HG02973 (cell line): ENCODE results near the gene VANGL1.
"Not testable (repeated sequence)": the region's sequence is repeated elsewhere in the genome, so short reads cannot be mapped to it uniquely, and the experiment has no call there.

Source experiments
- ATAC-seq: cut with Tn5 transposase; IDR thresholded peaks from one replicate; pipeline ENCODE4 v1.9.1; 2021; ENCODE audit warnings: moderate library complexity; ENCODE audit not compliant: unreplicated experiment

Gene VANGL1

GRCh38 chr1:115641762-115642167, at the start of gene VANGL1:
Gene VANGL1, plus strand, starts transcription at chr1:115641970. Its CDS starts 9,444 bp downstream, at chr1:115651414.
- peak; percentile 51 for ATAC-seq

- ATAC-seq: no peak
Measured at GRCh38 chr1:115592264-115592663, 49.5 kb upstream of the VANGL1 start.

GRCh38 chr1:115593365-115594259, 48.2 kb upstream of the VANGL1 start:
- ATAC-seq: no peak

GRCh38 chr1:115594600-115594999, 47.2 kb upstream of the VANGL1 start:
- no peak for ATAC-seq

GRCh38 chr1:115595279-115596079, 46.3 kb upstream of the VANGL1 start:
- ATAC-seq: no peak

DNA sequence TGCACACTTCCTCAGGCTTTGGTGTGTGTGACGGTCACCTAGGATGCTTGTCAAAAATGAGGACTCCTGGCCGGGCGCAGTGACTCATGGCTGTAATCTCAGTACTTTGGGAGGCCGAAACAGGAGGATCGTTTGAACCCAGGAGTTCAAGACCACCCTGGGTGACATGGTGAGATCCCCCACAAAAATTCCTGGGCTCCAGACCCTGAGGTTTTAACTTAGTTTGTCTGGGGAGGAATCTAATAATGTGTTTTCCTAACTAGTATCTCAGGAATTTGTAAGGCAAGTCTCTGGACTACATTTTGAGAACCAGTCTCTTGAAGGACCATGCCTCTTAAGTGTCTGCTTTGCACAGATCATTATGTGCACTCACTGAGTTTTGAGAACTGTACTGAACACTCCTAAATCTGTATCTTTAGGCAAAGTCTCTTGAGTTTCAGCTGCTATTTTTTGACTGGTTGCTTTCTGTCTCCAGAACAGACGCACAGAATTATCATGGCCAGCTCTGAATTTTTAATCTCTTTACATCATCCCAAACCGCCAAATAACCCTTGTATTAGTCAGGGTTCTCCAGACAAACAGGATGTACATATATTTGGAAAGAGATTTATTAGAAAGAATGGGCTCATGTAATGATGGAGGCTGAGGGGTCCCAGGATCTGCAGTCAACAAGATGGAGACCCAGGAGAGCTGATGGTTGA, 45.5 kb upstream of the VANGL1 start:
- ATAC-seq: no peak

GRCh38 chr1:115604508-115604907, 37.3 kb upstream of the VANGL1 start:
- no peak for ATAC-seq

GRCh38 chr1:115606305-115606704, 35.5 kb upstream of the VANGL1 start:
- no peak for ATAC-seq

DNA sequence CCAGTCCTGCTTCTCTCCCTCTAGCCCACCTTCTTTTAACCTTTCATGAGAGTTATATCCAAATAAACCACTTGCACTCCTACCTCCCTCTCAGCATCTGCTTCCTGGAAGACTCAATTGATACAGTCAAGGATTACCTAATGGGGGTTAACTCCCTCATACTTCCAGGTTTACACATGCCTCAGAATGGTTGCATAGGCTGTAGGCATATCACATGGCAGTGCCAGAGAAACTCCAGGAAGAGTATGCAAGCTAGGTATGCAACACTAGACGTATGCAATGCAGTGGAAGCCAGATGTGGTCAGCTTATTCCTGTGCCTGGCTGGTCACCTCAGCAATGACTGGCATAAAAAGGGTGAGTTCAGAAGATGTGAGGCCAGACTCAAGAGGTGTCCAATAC, 32.7 kb upstream of the VANGL1 start:
- no peak for ATAC-seq

- ATAC-seq: no peak
Measured at GRCh38 chr1:115613767-115614166, 28.0 kb upstream of the VANGL1 start.

DNA sequence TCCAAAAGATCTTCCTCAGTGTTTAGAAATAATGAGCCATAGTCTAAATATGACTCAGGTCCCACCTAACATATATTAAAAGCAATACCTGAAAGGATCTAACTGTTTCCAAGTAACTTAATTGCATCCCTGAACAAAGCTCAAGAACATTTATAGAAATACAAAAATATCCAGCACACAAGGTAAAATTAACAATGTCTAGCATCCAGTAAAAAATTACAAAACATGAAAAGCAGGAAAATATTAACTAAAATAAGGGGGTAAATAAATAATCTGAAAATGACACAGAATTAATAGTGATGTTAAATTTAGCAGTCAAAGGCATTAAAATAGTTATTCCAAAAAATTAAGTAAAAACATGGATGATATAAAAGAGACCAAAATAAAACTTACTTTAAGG, 21.3 kb upstream of the VANGL1 start:
- ATAC-seq: no peak

GRCh38 chr1:115620950-115621349, 20.8 kb upstream of the VANGL1 start:
- ATAC-seq: no peak

DNA sequence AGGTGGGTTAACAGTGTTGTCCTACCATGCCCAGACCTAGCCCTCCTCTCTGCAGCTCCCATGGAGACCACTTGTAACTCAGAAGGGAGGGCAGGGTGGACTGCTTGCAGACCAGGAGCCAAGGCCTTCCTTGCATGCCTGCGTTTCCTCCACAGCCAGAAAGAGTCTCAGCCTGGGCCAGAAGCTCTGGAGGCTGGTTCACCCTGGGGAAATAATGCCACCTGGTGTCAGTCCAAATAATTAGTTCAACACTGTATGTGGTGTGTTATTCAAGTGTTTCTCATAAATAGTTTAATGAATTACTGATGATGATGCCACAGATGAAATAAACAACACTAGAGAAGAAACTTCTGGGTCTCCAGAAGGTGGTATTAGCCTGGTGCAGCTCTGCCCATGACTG, 16.9 kb upstream of the VANGL1 start:
- no peak for ATAC-seq

DNA sequence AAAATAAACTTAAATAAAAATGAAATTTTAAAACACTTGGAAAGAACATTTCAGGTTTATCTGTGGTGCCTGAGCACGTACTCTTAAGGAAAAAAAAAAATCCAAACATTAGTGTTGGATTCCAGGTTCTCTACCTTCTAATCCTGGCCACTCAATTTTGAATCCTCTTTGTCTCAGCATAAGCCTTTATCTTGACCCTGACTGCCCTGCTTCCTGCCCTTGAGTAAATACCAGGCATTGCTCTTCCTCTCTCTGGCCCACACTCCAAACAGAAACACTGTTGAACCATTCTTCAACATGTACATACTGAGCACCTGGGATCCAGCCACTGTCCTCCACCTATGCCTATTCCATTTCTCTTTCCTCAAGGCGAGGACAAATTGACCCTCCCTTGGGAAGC, 11.4 kb upstream of the VANGL1 start:
- ATAC-seq: no peak

- no peak for ATAC-seq
Measured at GRCh38 chr1:115632251-115633026, 9.3 kb upstream of the VANGL1 start.

GRCh38 chr1:115633606-115634005, 8.2 kb upstream of the VANGL1 start:
- not testable (repeated sequence) for ATAC-seq

DNA sequence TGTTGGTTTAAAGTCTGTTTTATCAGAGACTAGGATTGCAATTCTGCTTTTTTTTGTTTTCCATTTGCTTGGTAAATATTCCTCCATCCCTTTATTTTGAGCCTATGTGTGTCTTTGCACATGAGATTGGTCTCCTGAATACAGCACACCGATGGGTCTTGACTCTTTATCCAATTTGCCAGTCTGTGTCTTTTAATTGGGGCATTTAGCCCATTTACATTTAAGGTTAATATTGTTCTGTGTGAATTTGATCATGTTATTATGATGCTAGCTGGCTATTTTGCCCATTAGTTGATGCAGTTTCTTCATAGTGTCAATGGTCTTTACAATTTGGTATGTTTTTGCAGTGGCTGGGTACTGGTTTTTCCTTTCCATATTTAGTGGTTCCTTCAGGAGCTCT, 4.5 kb upstream of the VANGL1 start:
- ATAC-seq: not testable (repeated sequence)

DNA sequence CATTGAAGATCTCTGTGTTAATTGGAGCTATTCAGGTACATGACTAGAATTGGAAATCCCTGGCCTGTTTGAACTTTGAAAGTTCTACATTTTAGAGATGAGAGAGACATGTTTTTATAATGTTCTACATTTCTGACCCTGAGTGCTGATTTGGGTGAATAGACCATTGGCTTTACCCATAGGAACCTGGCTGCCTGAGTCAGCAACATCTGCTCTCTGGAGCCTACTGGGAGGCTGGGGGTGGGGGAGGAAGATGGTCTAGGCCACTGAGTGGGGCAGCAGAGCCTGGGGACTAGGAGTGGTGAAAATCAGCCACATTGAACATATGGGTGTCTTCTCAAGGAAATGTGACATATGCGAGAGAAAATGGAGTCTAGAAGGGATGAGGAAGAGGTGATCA, 1.4 kb upstream of the VANGL1 start:
- no peak for ATAC-seq

GRCh38 chr1:115642168-115643072, 650 bp downstream of the VANGL1 start:
- peak; percentile 61 for ATAC-seq

DNA sequence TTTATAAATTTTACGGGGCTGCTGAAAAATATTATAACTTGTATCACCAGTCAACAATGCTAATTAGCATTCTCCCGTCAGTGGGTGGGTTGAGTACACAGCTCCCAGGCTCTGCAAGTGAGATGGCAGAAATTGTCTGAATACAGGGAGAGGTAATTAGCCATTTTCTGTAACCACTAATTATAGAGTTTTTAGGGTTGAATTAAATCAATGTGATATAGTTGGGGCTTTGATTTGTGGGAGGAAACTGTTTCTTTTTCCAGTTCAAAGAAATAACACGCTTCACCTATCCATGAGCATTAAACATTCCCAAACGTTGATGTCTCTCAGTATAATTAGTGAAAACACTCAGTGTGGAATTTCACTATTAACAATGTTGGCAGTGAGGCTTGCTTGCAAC, 1.5 kb downstream of the VANGL1 start:
- no peak for ATAC-seq
